ENCODE data around the gene ZW10.

ZW10 gene

GRCh38 chr11:113760241-113760640 lies 13.3 kb downstream of the ZW10 start:
- 97% methylated on average over 3 of the region's 3 CpGs for WGBS
- H3K36me3 ChIP-seq (ENCODE audit: insufficient read depth, low read length): peaks cover 84% of the 10 kb centered on the region

GRCh38 chr11:113752932-113753331 lies 20.6 kb downstream of the ZW10 start:
- no CpG with 5 or more reads among the region's 3 CpGs for WGBS

More at GRCh38 chr11:113760241-113760640, 13.3 kb downstream of the ZW10 start:
- Histone ChIP-seq H3K9ac (ENCODE audit: low read depth, low read length) (no peak overlapping the region), H3K4me1 (ENCODE audit: insufficient read depth, low read length) (no peaks in the 10 kb centered on the region), H3K27ac (ENCODE audit: low read depth, low read length) (no peak overlapping the region), H3K9me3 (ENCODE audit: insufficient read depth, low read depth, low read length) (no peaks in the 10 kb centered on the region), H3K4me3 (ENCODE audit: low read length) (no peak overlapping the region), H3K27me3 (ENCODE audit: insufficient read depth, low read length) (no peaks in the 10 kb centered on the region)

GRCh38 chr11:113736323-113736722 lies 37.2 kb downstream of the ZW10 start:
- no peak overlapping the region for H3K27ac ChIP-seq (ENCODE audit: low read depth, low read length)
- H3K36me3 ChIP-seq (ENCODE audit: insufficient read depth, low read length): peaks cover 85% of the 10 kb centered on the region
- whole genome bisulfite sequencing: 92% methylated on average over 1 of the region's 1 CpG

More at GRCh38 chr11:113752932-113753331, 20.6 kb downstream of the ZW10 start:
- no peak overlapping the region for H3K27ac ChIP-seq (ENCODE audit: low read depth, low read length)
- peaks cover 70% of the 10 kb centered on the region for H3K36me3 ChIP-seq (ENCODE audit: insufficient read depth, low read length)
- no peak overlapping the region for H3K4me3 ChIP-seq (ENCODE audit: low read length)
- H3K4me1 ChIP-seq (ENCODE audit: insufficient read depth, low read length): no peaks in the 10 kb centered on the region
- H3K27me3 ChIP-seq (ENCODE audit: insufficient read depth, low read length): no peaks in the 10 kb centered on the region
- no peaks in the 10 kb centered on the region for H3K9me3 ChIP-seq (ENCODE audit: insufficient read depth, low read depth, low read length)
- no peak overlapping the region for H3K9ac ChIP-seq (ENCODE audit: low read depth, low read length)

GRCh38 chr11:113732092-113732491 lies 41.4 kb downstream of the ZW10 start:
- H3K4me3 ChIP-seq (ENCODE audit: low read length): no peak overlapping the region
- peaks cover 42% of the 10 kb centered on the region for H3K36me3 ChIP-seq (ENCODE audit: insufficient read depth, low read length)
- H3K27ac ChIP-seq (ENCODE audit: low read depth, low read length): no peak overlapping the region
- H3K4me1 ChIP-seq (ENCODE audit: insufficient read depth, low read length): no peaks in the 10 kb centered on the region
- H3K9me3 ChIP-seq (ENCODE audit: insufficient read depth, low read depth, low read length): no peaks in the 10 kb centered on the region
- no peaks in the 10 kb centered on the region for H3K27me3 ChIP-seq (ENCODE audit: insufficient read depth, low read length)
- WGBS: 97% methylated on average over 5 of the region's 5 CpGs
- H3K9ac ChIP-seq (ENCODE audit: low read depth, low read length): no peak overlapping the region

More at GRCh38 chr11:113736323-113736722, 37.2 kb downstream of the ZW10 start:
- Histone ChIP-seq H3K4me3 (ENCODE audit: low read length) (no peak overlapping the region), H3K9ac (ENCODE audit: low read depth, low read length) (no peak overlapping the region), H3K27me3 (ENCODE audit: insufficient read depth, low read length) (no peaks in the 10 kb centered on the region), H3K9me3 (ENCODE audit: insufficient read depth, low read depth, low read length) (no peaks in the 10 kb centered on the region), H3K4me1 (ENCODE audit: insufficient read depth, low read length) (no peaks in the 10 kb centered on the region)

- Histone ChIP-seq H3K4me3 (ENCODE audit: low read length) (no peak overlapping the region), H3K27ac (ENCODE audit: low read depth, low read length) (no peak overlapping the region), H3K27me3 (ENCODE audit: insufficient read depth, low read length) (no peaks in the 10 kb centered on the region), H3K4me1 (ENCODE audit: insufficient read depth, low read length) (no peaks in the 10 kb centered on the region), H3K9ac (ENCODE audit: low read depth, low read length) (no peak overlapping the region), H3K36me3 (ENCODE audit: insufficient read depth, low read length) (peaks cover 32% of the 10 kb centered on the region), H3K9me3 (ENCODE audit: insufficient read depth, low read depth, low read length) (no peaks in the 10 kb centered on the region)
- 65% methylated on average over 4 of the region's 4 CpGs for WGBS
Observed at GRCh38 chr11:113730887-113731726, 42.4 kb downstream of the ZW10 start.

- no peak overlapping the region for H3K27ac ChIP-seq (ENCODE audit: low read depth, low read length)
- H3K36me3 ChIP-seq (ENCODE audit: insufficient read depth, low read length): peaks cover 18% of the 10 kb centered on the region
- H3K9me3 ChIP-seq (ENCODE audit: insufficient read depth, low read depth, low read length): no peaks in the 10 kb centered on the region
- 60% methylated on average over 4 of the region's 5 CpGs for WGBS
- H3K27me3 ChIP-seq (ENCODE audit: insufficient read depth, low read length): no peaks in the 10 kb centered on the region
- no peak overlapping the region for H3K4me3 ChIP-seq (ENCODE audit: low read length)
- no peak overlapping the region for H3K9ac ChIP-seq (ENCODE audit: low read depth, low read length)
- no peaks in the 10 kb centered on the region for H3K4me1 ChIP-seq (ENCODE audit: insufficient read depth, low read length)
Observed at GRCh38 chr11:113729456-113729855, 44.0 kb downstream of the ZW10 start.

GRCh38 chr11:113728814-113729213 lies 44.7 kb downstream of the ZW10 start:
- 96% methylated on average over 3 of the region's 3 CpGs for WGBS
- peaks cover 13% of the 10 kb centered on the region for H3K36me3 ChIP-seq (ENCODE audit: insufficient read depth, low read length)
- no peak overlapping the region for H3K27ac ChIP-seq (ENCODE audit: low read depth, low read length)

GRCh38 chr11:113725913-113726312 lies 47.6 kb downstream of the ZW10 start:
- Histone ChIP-seq H3K36me3 (ENCODE audit: insufficient read depth, low read length) (no peaks in the 10 kb centered on the region), H3K9me3 (ENCODE audit: insufficient read depth, low read depth, low read length) (no peaks in the 10 kb centered on the region), H3K4me3 (ENCODE audit: low read length) (no peak overlapping the region), H3K9ac (ENCODE audit: low read depth, low read length) (no peak overlapping the region), H3K4me1 (ENCODE audit: insufficient read depth, low read length) (no peaks in the 10 kb centered on the region), H3K27me3 (ENCODE audit: insufficient read depth, low read length) (no peaks in the 10 kb centered on the region), H3K27ac (ENCODE audit: low read depth, low read length) (no peak overlapping the region)
- WGBS: 90% methylated on average over 3 of the region's 3 CpGs

More at GRCh38 chr11:113728814-113729213, 44.7 kb downstream of the ZW10 start:
- no peaks in the 10 kb centered on the region for H3K4me1 ChIP-seq (ENCODE audit: insufficient read depth, low read length)
- no peak overlapping the region for H3K9ac ChIP-seq (ENCODE audit: low read depth, low read length)
- no peaks in the 10 kb centered on the region for H3K27me3 ChIP-seq (ENCODE audit: insufficient read depth, low read length)
- H3K9me3 ChIP-seq (ENCODE audit: insufficient read depth, low read depth, low read length): no peaks in the 10 kb centered on the region
- no peak overlapping the region for H3K4me3 ChIP-seq (ENCODE audit: low read length)

- H3K9ac ChIP-seq (ENCODE audit: low read depth, low read length): no peak overlapping the region
- H3K27ac ChIP-seq (ENCODE audit: low read depth, low read length): no peak overlapping the region
- H3K27me3 ChIP-seq (ENCODE audit: insufficient read depth, low read length): no peaks in the 10 kb centered on the region
- H3K4me1 ChIP-seq (ENCODE audit: insufficient read depth, low read length): no peaks in the 10 kb centered on the region
- no peaks in the 10 kb centered on the region for H3K9me3 ChIP-seq (ENCODE audit: insufficient read depth, low read depth, low read length)
- H3K36me3 ChIP-seq (ENCODE audit: insufficient read depth, low read length): no peaks in the 10 kb centered on the region
- 97% methylated on average over 5 of the region's 5 CpGs for WGBS
- H3K4me3 ChIP-seq (ENCODE audit: low read length): no peak overlapping the region
Observed at GRCh38 chr11:113725407-113725806, 48.1 kb downstream of the ZW10 start.

- Histone ChIP-seq H3K4me1 (ENCODE audit: insufficient read depth, low read length) (no peaks in the 10 kb centered on the region), H3K36me3 (ENCODE audit: insufficient read depth, low read length) (no peaks in the 10 kb centered on the region)
- 93% methylated on average over 3 of the region's 3 CpGs for WGBS
Observed at GRCh38 chr11:113724778-113725177, 48.7 kb downstream of the ZW10 start.

GRCh38 chr11:113723787-113724186 lies 49.7 kb downstream of the ZW10 start:
- Histone ChIP-seq H3K9ac (ENCODE audit: low read depth, low read length) (no peak overlapping the region), H3K27ac (ENCODE audit: low read depth, low read length) (no peak overlapping the region), H3K36me3 (ENCODE audit: insufficient read depth, low read length) (no peaks in the 10 kb centered on the region), H3K9me3 (ENCODE audit: insufficient read depth, low read depth, low read length) (no peaks in the 10 kb centered on the region), H3K4me3 (ENCODE audit: low read length) (no peak overlapping the region), H3K4me1 (ENCODE audit: insufficient read depth, low read length) (no peaks in the 10 kb centered on the region), H3K27me3 (ENCODE audit: insufficient read depth, low read length) (no peaks in the 10 kb centered on the region)
- 90% methylated on average over 4 of the region's 4 CpGs for WGBS

More at GRCh38 chr11:113724778-113725177, 48.7 kb downstream of the ZW10 start:
- Histone ChIP-seq H3K27me3 (ENCODE audit: insufficient read depth, low read length) (no peaks in the 10 kb centered on the region), H3K9me3 (ENCODE audit: insufficient read depth, low read depth, low read length) (no peaks in the 10 kb centered on the region), H3K4me3 (ENCODE audit: low read length) (no peak overlapping the region), H3K9ac (ENCODE audit: low read depth, low read length) (no peak overlapping the region), H3K27ac (ENCODE audit: low read depth, low read length) (no peak overlapping the region)
